Common myeloid progenitor, CD34-positive (primary cell): ENCODE measurements around the gene OBSCN.

Experiments
- CTCF ChIA-PET: fragments of 350-600 bp; sonication (Branson Sonifier 250); formaldehyde crosslinking; loops from one replicate; lab custom pipeline; 2021; ENCODE audit warnings: antibody characterized with exemption; lab: Charles Lee
- POLR2A ChIA-PET: fragments of 350-600 bp; sonication (Branson Sonifier 250); formaldehyde crosslinking; loops from one replicate; lab custom pipeline; 2021; ENCODE audit warnings: antibody characterized with exemption; lab: Charles Lee
- DNase-seq, 3 donors: peaks; one replicate each; pipeline versions ENCODE4 v3.0.0 to v3.0.0-alpha.2; 2013
- H3K27ac ChIP-seq, 2 experiments: 1 replicate in 1 of 2; 2 replicates in 1 of 2; pipeline ENCODE4 v1.7.0; 2013; ENCODE audit warnings: inconsistent platforms in 2 of 2, low read length in 2 of 2, mild to moderate bottlenecking in 2 of 2, low read depth in 1 of 2, moderate library complexity in 1 of 2; ENCODE audit not compliant: severe bottlenecking in 2 of 2, insufficient read depth in 1 of 2, poor library complexity in 1 of 2
- H3K27me3 ChIP-seq, 5 experiments: replicated peaks in 2 of 5; 1 replicate in 3 of 5; 2 replicates in 2 of 5; pipeline versions ENCODE4 v1.6.1 to v1.7.0; 2013; ENCODE audit warnings: low read length in 4 of 5, mild to moderate bottlenecking in 2 of 5, moderate library complexity in 2 of 5, inconsistent platforms in 1 of 5; ENCODE audit not compliant: insufficient read depth in 5 of 5, control insufficient read depth in 4 of 5
- H3K36me3 ChIP-seq, 4 experiments: 1 replicate in 2 of 4; 2 replicates in 2 of 4; pipeline versions ENCODE4 v1.6.1 to v1.7.0; 2013; ENCODE audit warnings: low read length in 3 of 4, control low read depth in 1 of 4, mild to moderate bottlenecking in 1 of 4; ENCODE audit not compliant: control insufficient read depth in 4 of 4, insufficient read depth in 4 of 4
- H3K4me1 ChIP-seq, 4 experiments: 1 replicate in 3 of 4; 2 replicates in 1 of 4; pipeline versions ENCODE4 v1.6.1 to v1.7.1; 2013; ENCODE audit warnings: low read length in 3 of 4, mild to moderate bottlenecking in 3 of 4, control low read depth in 1 of 4, inconsistent platforms in 1 of 4, moderate library complexity in 1 of 4; ENCODE audit not compliant: control insufficient read depth in 4 of 4, insufficient read depth in 4 of 4; ENCODE audit errors: control extremely low read depth in 1 of 4
- H3K4me3 ChIP-seq, 7 experiments: 1 replicate in 4 of 7; 2 replicates in 3 of 7; pipeline versions ENCODE4 v1.5.1 to v1.7.0; 2013; ENCODE audit warnings: mild to moderate bottlenecking in 7 of 7, low read length in 6 of 7, moderate library complexity in 6 of 7, inconsistent platforms in 2 of 7, low read depth in 2 of 7, control low read depth in 1 of 7; ENCODE audit not compliant: insufficient read depth in 4 of 7, control insufficient read depth in 1 of 7; ENCODE audit errors: extremely low read depth in 1 of 7
- H3K9me3 ChIP-seq, 5 experiments: 1 replicate in 4 of 5; 2 replicates in 1 of 5; pipeline versions ENCODE4 v1.6.1 to v1.7.1; 2013; ENCODE audit warnings: low read length in 4 of 5, mild to moderate bottlenecking in 2 of 5, inconsistent platforms in 1 of 5, low read depth in 1 of 5, moderate library complexity in 1 of 5; ENCODE audit not compliant: control insufficient read depth in 4 of 5, insufficient read depth in 2 of 5; ENCODE audit errors: control extremely low read depth in 1 of 5
- WGBS: methylation state at CpG from one replicate; pipeline ENCODE4 v1.1.5; 2013; ENCODE audit not compliant: insufficient coverage; 5-methylcytosine and 5-hydroxymethylcytosine counted together

The OBSCN gene

DNA sequence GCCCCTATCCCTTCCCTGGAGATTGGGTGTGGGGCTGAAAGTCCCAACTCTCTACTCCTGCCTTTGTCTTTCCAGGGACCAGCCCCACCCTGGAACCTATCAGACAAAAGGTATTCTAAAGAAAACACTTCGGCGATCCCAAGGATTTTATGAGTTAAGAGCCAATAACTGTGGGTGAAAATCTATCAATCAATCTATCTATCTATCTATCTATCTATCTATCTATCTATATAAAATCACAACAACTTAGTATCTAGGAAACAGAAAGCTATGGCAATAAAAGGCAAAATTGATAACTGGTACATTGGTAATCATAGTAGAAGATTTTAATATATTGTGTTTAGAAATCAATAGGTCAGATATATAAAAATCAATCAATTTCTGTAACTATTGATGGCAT is 175.9 kb downstream of the OBSCN start:
- Histone ChIP-seq H3K4me3 (no peak overlapping the region), H3K36me3 (no peaks in the 10 kb centered on the region), H3K9me3 (no peaks in the 10 kb centered on the region), H3K27ac (no peak overlapping the region), H3K27me3 (peaks cover 0 to 8% (median 3%) of the 10 kb centered on the region in 5 experiments), H3K4me1 (peaks cover 0 to 8% (median 6%) of the 10 kb centered on the region in 4 experiments)
- WGBS, result 83% methylated on average over 1 of the region's 2 CpGs
- ChIA-PET POLR2A (interaction anchor here (0.5 kb wide), 1 partner anchor 23 kb away, joined by 3 read pairs; the partner anchor contains the start of gene TRIM11), CTCF (interaction anchor here (2.5 kb wide), 1 partner anchor 9 kb away, joined by 8 read pairs; no protein-coding TSS in a partner anchor)
- DNase-seq, result no peak

GRCh38 chr1:228385232-228385631 is 177.4 kb downstream of the OBSCN start:
- Histone ChIP-seq H3K4me1 (no peaks in the 10 kb centered on the region), H3K27ac (no peak overlapping the region), H3K4me3 (no peak overlapping the region), H3K27me3 (peaks cover 0 to 8% (median 2%) of the 10 kb centered on the region in 5 experiments), H3K9me3 (no peaks in the 10 kb centered on the region), H3K36me3 (no peaks in the 10 kb centered on the region)
- ChIA-PET POLR2A (no interaction called here), CTCF (interaction anchor here (1.0 to 1.2 kb wide), 3 partner anchors 10 to 48 kb away, joined by 3 read pairs; no protein-coding TSS in a partner anchor)
- DNase-seq, result no peak

DNA sequence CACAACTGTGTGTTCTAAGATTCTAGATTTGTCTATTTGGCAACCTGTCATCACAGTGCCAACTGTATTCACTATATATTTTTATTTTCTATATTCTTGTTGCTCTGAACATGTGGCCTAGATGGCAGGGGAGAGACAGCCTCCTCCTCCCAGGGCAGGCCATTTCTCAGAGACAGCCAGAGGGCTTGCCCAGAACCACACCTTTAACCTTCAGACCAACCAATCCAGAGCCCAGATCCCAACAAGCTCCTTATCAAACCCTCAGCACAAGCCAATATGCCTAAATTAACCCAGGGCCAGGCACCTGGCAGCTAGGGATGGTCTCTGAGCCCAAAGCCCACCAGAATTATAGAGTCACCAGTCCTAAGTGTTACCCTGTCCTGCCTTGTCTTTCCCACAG is 179.5 kb downstream of the OBSCN start:
- no peaks in the 10 kb centered on the region for H3K9me3 ChIP-seq
- peaks cover 0 to 8% (median 1%) of the 10 kb centered on the region in 4 experiments for H3K36me3 ChIP-seq
- POLR2A ChIA-PET, result no interaction called here
- H3K4me3 ChIP-seq, result no peak overlapping the region
- CTCF ChIA-PET, result no interaction called here
- H3K27me3 ChIP-seq, result peaks cover 0 to 3% (median 0%) of the 10 kb centered on the region in 5 experiments
- H3K27ac ChIP-seq, result no peak overlapping the region
- H3K4me1 ChIP-seq, result no peaks in the 10 kb centered on the region
- DNase-seq, result no peak

- POLR2A ChIA-PET, result no interaction called here
- CTCF ChIA-PET, result no interaction called here
Measured at GRCh38 chr1:228390649-228391048, 182.8 kb downstream of the OBSCN start.

GRCh38 chr1:228391411-228392020 is 183.7 kb downstream of the OBSCN start:
- no peak overlapping the region for H3K4me3 ChIP-seq
- no peaks in the 10 kb centered on the region for H3K9me3 ChIP-seq
- ChIA-PET CTCF (no interaction called here), POLR2A (no interaction called here)
- H3K4me1 ChIP-seq, result no peaks in the 10 kb centered on the region
- DNase-seq, result no peak
- H3K27me3 ChIP-seq, result no peaks in the 10 kb centered on the region
- 98% methylated on average over 10 of the region's 11 CpGs for WGBS
- no peak overlapping the region for H3K27ac ChIP-seq
- H3K36me3 ChIP-seq, result peaks cover 2 to 49% (median 21%) of the 10 kb centered on the region in 4 experiments

More at GRCh38 chr1:228390649-228391048, 182.8 kb downstream of the OBSCN start:
- H3K4me3 ChIP-seq, result no peak overlapping the region
- peaks cover 0 to 40% (median 12%) of the 10 kb centered on the region in 4 experiments for H3K36me3 ChIP-seq
- no peaks in the 10 kb centered on the region for H3K4me1 ChIP-seq
- no peaks in the 10 kb centered on the region for H3K9me3 ChIP-seq
- no peak for DNase-seq
- H3K27me3 ChIP-seq, result no peaks in the 10 kb centered on the region
- 100% methylated on average over 6 of the region's 10 CpGs for WGBS
- H3K27ac ChIP-seq, result no peak overlapping the region

DNA sequence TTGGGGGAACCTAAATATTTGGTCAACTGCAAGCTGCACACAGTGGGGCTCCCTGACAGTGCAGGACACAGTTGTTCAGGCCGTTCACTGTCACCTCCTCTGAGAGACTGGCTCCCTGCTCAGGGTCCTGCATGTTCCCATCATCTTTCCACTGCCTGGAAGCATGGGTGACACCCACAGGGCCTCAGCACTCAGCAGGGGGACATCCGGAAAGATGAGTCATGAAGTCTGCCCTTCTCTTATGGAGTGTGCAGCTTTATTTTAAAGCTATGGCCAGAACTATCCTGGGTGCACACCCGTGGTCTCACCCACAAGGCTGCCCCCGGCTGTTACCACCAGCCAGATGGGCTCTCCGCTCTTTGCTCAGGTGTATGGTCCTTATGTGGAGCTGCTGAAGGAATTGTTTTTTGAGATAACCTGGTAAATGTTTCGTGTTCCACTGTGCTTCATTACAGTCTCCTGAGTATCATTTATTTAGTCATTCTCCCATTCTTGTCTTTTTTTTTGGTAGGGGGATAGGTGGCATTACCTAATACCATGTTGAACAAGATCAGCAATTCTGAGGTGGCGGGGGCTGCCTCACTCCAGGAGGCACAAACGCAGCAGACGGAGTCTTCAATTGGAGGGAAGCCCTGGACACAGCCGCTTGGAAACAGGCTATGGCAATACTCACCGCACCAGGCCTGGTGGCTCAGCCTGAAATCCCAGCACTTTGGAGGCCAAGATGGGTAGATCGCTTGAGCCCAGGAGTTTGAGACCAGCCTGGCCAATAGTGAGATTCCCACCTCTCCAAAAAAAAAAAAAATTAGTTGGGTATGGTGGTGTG is 184.5 kb downstream of the OBSCN start:
- no peaks in the 10 kb centered on the region for H3K27me3 ChIP-seq
- H3K36me3 ChIP-seq, result peaks cover 4 to 56% (median 27%) of the 10 kb centered on the region in 4 experiments
- no peak overlapping the region for H3K4me3 ChIP-seq
- no peak overlapping the region for H3K27ac ChIP-seq
- ChIA-PET CTCF (interaction anchor here (0.7 to 2.2 kb wide), 5 partner anchors 9 to 607 kb away, joined by 3 to 8 read pairs (median 4); no protein-coding TSS in a partner anchor), POLR2A (interaction anchor here (0.6 to 0.7 kb wide), 3 partner anchors 13 to 1330 kb away, joined by 3 read pairs; no protein-coding TSS in a partner anchor)
- peaks cover 0 to under 1% (median 0%) of the 10 kb centered on the region in 4 experiments for H3K4me1 ChIP-seq
- no peak for DNase-seq
- 92% methylated on average over 10 of the region's 12 CpGs for WGBS
- H3K9me3 ChIP-seq, result no peaks in the 10 kb centered on the region
